Fibroblast of lung (primary cell): ENCODE measurements around the gene SPTLC1. TPM values are rescaled to one million over a fixed set of nuclear protein-coding genes. Genes with fewer than 3 reads are reported as not detected.
"Not testable (repeated sequence)": the region's sequence is repeated elsewhere in the genome, so short reads cannot be mapped to it uniquely, and the experiment has no call there.

Experiments used
- DNase-seq, 2 donors: peaks; one replicate each; pipeline versions ENCODE4 v3.0.0 to v3.0.0-alpha.2; 2010; ENCODE audit warnings: low read depth in 2 of 2
- H2AFZ ChIP-seq: 2 replicates; pipeline ENCODE4 v1.5.1; 2012; ENCODE audit warnings: low read length, control low read depth, inconsistent platforms
- H3K27ac ChIP-seq: 2 replicates; pipeline ENCODE4 v1.5.1; 2011; ENCODE audit warnings: low read length, control low read depth; ENCODE audit not compliant: insufficient read depth
- H3K27me3 ChIP-seq: 2 replicates; pipeline ENCODE4 v1.5.1; 2011; ENCODE audit warnings: mild to moderate bottlenecking, low read length; ENCODE audit not compliant: control insufficient read depth, insufficient read depth
- H3K36me3 ChIP-seq: 2 replicates; pipeline ENCODE4 v1.5.1; 2011; ENCODE audit warnings: low read length; ENCODE audit not compliant: control insufficient read depth, insufficient read depth
- H3K4me1 ChIP-seq: 2 replicates; pipeline ENCODE4 v1.5.1; 2011; ENCODE audit warnings: low read length; ENCODE audit not compliant: control insufficient read depth, insufficient read depth; ENCODE audit errors: extremely low read depth
- H3K4me2 ChIP-seq: 2 replicates; pipeline ENCODE4 v1.5.1; 2011; ENCODE audit warnings: low read length, control low read depth; ENCODE audit not compliant: insufficient read depth; ENCODE audit errors: extremely low read depth
- H3K4me3 ChIP-seq, 4 experiments: fragments of 200-600 bp in 1 of 4; sonication (generic) in 1 of 4; replicated peaks in 1 of 4; 2 replicates each; pipeline ENCODE4 v1.5.1; 2011 to 2016; ENCODE audit warnings: low read length in 4 of 4, low read depth in 3 of 4, mild to moderate bottlenecking in 3 of 4, control low read depth in 2 of 4, inconsistent platforms in 1 of 4, mixed read lengths in 1 of 4; ENCODE audit not compliant: insufficient read depth in 1 of 4; ENCODE audit errors: control extremely low read depth in 1 of 4
- H3K79me2 ChIP-seq: 2 replicates; pipeline ENCODE4 v1.5.1; 2012; ENCODE audit warnings: mild to moderate bottlenecking, low read length, inconsistent platforms; ENCODE audit not compliant: control insufficient read depth, insufficient read depth
- H3K9ac ChIP-seq: 2 replicates; pipeline ENCODE4 v1.5.1; 2011; ENCODE audit warnings: mild to moderate bottlenecking, low read length, control low read depth; ENCODE audit not compliant: insufficient read depth
- H3K9me3 ChIP-seq: 2 replicates; pipeline ENCODE4 v1.5.1; 2012; ENCODE audit warnings: low read depth, low read length; ENCODE audit not compliant: control insufficient read depth, insufficient read depth
- H4K20me1 ChIP-seq: 2 replicates; pipeline ENCODE4 v1.5.1; 2011; ENCODE audit warnings: low read length; ENCODE audit not compliant: control insufficient read depth, insufficient read depth; ENCODE audit errors: extremely low read depth
- EZH2 ChIP-seq: IDR thresholded peaks from 2 replicates; pipeline ENCODE4 v1.5.1; 2012; ENCODE audit warnings: low read length, control low read depth, mild to moderate bottlenecking; ENCODE audit errors: missing control alignments
- polyA plus RNA-seq, 2 donors: library from polyadenylated mRNA; depleted of rRNA in 1 of 2; stranded (reverse) in 1 of 2; unstranded in 1 of 2; fragments of >200 nt; gene quantifications; 2 replicates each; pipeline ENCODE4 v1.2.1, GENCODE V29; 2011 to 2012; ENCODE audit warnings: missing spikeins in 1 of 2
- total RNA-seq: library from RNA; depleted of rRNA; stranded (reverse); fragments of >200 nt; gene quantifications from 2 replicates; pipeline ENCODE4 v1.2.1, GENCODE V29; 2014
- TF ChIP-seq, protein P1 (sequence below), 2 donors: IDR thresholded peaks in 1 of 2; conservative IDR thresholded peaks in 1 of 2; 1 replicate in 1 of 2; 2 replicates in 1 of 2; pipeline ENCODE4 v1.5.1; 2011 to 2012; ENCODE audit warnings: low read length in 2 of 2, control low read depth in 1 of 2, inconsistent platforms in 1 of 2, low read depth in 1 of 2, mild to moderate bottlenecking in 1 of 2

SPTLC1 gene
- total and polyA plus RNA-seq, 2 donors (not counting 1 experiment from before 2014, with no cell fraction given): 97.8 to 138 TPM

DNA sequence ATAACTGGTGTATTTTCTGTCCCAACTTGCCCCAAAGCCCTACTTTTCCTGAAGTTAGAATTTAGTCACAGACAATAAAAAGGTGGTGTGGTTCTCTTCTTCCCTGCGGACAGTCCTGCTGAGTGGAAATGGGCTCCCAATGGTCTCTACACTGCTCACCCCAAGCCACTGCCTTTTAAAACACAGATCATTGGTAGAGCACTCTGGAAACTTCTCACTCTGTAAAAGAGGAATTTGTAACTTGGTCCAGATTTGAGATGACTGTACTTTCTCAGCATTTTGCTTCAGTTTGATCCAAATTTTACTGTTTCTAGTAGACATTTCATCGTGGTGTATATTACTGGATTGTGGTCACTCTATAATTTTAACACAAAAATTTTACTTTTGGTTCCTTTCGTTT is 84.8 kb downstream of the SPTLC1 start:
- no peaks in the 10 kb centered on the region for H4K20me1 ChIP-seq
- H3K79me2 ChIP-seq: no peaks in the 10 kb centered on the region
- H3K4me1 ChIP-seq: peaks cover 2% of the 10 kb centered on the region
- no peak overlapping the region for H3K27ac ChIP-seq
- H3K4me2 ChIP-seq: no peak overlapping the region
- H3K4me3 ChIP-seq: no peak overlapping the region
- DNase-seq: no peak
- no peaks in the 10 kb centered on the region for H3K9me3 ChIP-seq
- H3K36me3 ChIP-seq: peaks cover 6% of the 10 kb centered on the region
- no peak overlapping the region for H3K9ac ChIP-seq
- TF ChIP-seq, protein P1, sequence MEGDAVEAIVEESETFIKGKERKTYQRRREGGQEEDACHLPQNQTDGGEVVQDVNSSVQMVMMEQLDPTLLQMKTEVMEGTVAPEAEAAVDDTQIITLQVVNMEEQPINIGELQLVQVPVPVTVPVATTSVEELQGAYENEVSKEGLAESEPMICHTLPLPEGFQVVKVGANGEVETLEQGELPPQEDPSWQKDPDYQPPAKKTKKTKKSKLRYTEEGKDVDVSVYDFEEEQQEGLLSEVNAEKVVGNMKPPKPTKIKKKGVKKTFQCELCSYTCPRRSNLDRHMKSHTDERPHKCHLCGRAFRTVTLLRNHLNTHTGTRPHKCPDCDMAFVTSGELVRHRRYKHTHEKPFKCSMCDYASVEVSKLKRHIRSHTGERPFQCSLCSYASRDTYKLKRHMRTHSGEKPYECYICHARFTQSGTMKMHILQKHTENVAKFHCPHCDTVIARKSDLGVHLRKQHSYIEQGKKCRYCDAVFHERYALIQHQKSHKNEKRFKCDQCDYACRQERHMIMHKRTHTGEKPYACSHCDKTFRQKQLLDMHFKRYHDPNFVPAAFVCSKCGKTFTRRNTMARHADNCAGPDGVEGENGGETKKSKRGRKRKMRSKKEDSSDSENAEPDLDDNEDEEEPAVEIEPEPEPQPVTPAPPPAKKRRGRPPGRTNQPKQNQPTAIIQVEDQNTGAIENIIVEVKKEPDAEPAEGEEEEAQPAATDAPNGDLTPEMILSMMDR (conservative IDR thresholded peaks at IDR 0.05 in 1 of 2, IDR thresholded peaks at IDR 0.05 in 1 of 2; ENCODE audit: low read depth in 1 of 2, low read length in 2 of 2): no peak
- no peak for TF ChIP-seq EZH2
- H2AFZ ChIP-seq: no peak overlapping the region
- H3K27me3 ChIP-seq: no peaks in the 10 kb centered on the region

DNA sequence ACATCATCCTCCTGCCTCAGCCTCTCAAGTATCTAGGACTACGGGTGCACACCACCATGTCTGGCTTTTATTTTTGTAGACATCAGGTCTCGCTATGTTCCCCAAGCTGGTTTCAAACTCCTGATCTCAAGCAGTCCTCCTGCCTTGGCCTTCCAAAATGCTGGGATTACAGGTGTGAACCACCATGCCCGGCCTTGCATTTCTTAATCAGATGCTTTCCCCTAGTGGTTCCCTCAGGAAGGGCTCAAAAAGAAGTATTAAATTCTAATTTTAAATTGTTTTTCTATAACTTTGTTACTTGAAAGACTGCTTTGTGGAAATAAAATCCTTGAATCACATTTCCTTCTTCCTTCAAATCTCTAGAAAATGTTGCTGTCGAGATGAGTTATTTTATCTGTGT is 85.7 kb downstream of the SPTLC1 start:
- DNase-seq: no peak
- Histone ChIP-seq H3K4me1 (no peaks in the 10 kb centered on the region), H3K27me3 (no peaks in the 10 kb centered on the region), H3K4me2 (no peak overlapping the region), H3K9ac (no peak overlapping the region), H3K79me2 (no peaks in the 10 kb centered on the region), H3K27ac (no peak overlapping the region), H2AFZ (no peak overlapping the region), H3K4me3 (no peak overlapping the region), H3K9me3 (no peaks in the 10 kb centered on the region), H3K36me3 (peaks cover 4% of the 10 kb centered on the region), H4K20me1 (no peaks in the 10 kb centered on the region)
- TF ChIP-seq, protein P1 (conservative IDR thresholded peaks at IDR 0.05 in 1 of 2, IDR thresholded peaks at IDR 0.05 in 1 of 2; ENCODE audit: low read depth in 1 of 2, low read length in 2 of 2): peak in 1 of 2 donors; percentile 19
- no peak for TF ChIP-seq EZH2

DNA sequence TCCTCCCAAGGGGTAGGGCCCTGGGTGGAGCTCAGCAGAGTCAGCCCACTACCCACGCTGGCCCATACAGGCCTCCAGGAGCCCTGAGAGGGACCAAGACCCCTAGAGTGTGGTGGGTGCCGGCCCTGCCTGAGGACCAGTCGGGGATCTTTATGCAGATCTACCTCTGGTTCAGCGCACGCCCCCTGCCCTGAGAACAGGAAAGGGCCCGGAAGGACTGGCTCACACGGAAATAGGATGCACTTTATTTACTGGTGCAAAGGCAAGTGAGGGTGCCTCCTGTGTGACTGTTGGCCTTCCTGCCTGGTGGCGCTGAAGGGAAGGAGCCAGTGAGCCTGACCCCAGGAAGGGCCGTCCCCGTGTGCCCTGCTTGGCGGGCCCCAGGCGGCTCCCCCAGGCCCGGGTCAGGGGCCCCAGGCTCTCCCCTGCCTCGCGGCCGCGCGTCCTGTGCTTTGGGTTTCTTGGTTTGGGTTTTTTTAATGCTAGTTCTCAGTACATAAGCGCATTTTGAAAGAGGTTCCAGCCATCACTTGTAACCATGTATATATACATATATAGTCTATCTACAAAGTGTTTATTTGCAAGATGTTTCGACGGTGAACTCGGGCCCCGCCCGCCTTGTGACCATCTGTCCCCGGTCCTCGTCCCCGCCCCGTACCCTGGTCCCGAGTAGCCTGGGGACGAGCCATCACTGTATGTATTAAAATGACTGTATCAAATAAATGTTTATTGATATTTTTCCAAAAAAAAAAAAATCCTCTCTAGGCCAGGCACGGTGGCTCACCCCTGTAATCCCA is 88.8 kb downstream of the SPTLC1 start:
- Histone ChIP-seq H3K36me3 (no peaks in the 10 kb centered on the region), H3K9me3 (no peaks in the 10 kb centered on the region), H4K20me1 (no peaks in the 10 kb centered on the region), H3K4me2 (no peak overlapping the region), H3K4me3 (no peak overlapping the region), H3K27me3 (no peaks in the 10 kb centered on the region), H3K9ac (no peak overlapping the region), H3K27ac (no peak overlapping the region), H3K79me2 (no peaks in the 10 kb centered on the region), H3K4me1 (no peaks in the 10 kb centered on the region), H2AFZ (no peak overlapping the region)
- TF ChIP-seq, protein P1 (conservative IDR thresholded peaks at IDR 0.05 in 1 of 2, IDR thresholded peaks at IDR 0.05 in 1 of 2; ENCODE audit: low read depth in 1 of 2, low read length in 2 of 2): no peak
- TF ChIP-seq EZH2: no peak
- DNase-seq: no peak

DNA sequence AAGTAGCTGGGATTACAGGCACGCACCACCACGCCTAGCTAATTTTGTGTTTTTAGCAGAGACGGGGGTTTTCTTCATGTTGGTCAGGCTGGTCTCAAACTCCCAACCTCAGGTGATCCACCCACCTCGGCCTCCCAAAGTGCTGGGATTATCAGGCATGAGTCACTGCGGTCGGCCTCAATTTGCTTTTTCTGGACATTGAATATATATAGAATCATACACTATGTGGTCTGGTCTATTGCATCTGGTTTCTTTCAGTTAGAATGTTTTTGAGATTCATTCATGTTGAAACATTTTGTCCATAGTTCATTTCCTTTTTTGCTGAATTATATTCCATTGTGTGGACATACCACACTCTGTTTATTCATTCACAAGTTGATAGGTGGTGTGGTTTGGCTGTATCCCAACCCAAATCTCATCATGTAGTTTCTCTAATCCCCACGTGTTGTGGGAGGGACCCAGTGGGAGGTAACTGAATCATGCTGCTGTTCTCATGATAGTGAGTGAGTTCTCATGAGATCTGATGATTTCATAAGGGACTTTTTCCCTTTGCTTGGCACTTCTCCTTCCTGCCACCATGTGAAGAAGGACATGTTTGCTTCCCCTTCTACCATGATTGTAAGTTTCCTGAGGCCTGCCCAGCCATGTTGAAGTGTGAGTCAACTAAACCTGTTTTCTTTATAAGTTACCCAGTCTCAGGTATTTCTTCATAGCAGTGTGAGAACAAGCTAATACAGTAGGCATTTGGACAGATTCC is 93.2 kb downstream of the SPTLC1 start:
- H4K20me1 ChIP-seq, H3K27ac ChIP-seq, H3K79me2 ChIP-seq, H3K4me1 ChIP-seq, H3K9ac ChIP-seq, H2AFZ ChIP-seq, H3K36me3 ChIP-seq, H3K9me3 ChIP-seq, H3K4me3 ChIP-seq, H3K27me3 ChIP-seq, H3K4me2 ChIP-seq: not testable (repeated sequence)
- peak; percentile 87 to 89 for DNase-seq
